Measurements from ENCODE around the gene HSPA2. TPM values are rescaled to one million over a fixed set of nuclear protein-coding genes. Genes with fewer than 3 reads are reported as not detected.
A peak's percentile ranks its signal among the peaks of the same experiment; 100 is the strongest.
"Not testable (repeated sequence)": the region's sequence is repeated elsewhere in the genome, so short reads cannot be mapped to it uniquely, and the experiment has no call there.

HSPA2 gene
- total RNA-seq, 1 donor from 2014 or later: 2.7 TPM

DNA sequence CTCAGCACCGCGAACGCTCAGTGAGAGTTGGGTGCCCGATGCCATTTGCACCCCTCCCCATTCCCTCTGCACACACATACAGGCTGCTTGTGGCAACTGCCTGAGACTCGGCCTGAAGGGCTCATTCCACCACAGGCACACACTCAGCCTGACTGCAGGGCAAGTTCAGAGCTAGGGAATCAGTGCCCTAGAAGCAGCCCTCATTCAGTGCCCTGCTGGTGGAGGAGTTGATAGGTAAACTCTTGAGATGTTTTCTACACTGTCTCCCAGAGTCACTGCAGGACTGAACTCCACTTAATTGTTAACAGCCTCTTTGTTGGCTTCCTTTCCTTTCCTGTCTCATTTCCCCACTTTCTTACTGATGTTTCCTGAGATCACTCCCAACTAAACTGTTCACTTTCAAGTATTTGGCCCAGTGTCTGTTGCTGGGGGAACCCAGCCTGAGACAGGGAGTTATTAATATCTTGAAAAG lies 26.1 kb downstream of the HSPA2 start:
- TF ChIP-seq CTCF (conservative IDR thresholded peaks at IDR 0.05): no peak
- DNase-seq (ENCODE audit: low read depth, low spot score): no peak
- Mint-ChIP-seq H3K27ac (ENCODE audit: unreplicated experiment) (peak overlapping the region; percentile 82), H3K9me3 (no peaks in the 10 kb centered on the region), H3K4me1 (peaks cover 25% of the 10 kb centered on the region), H3K4me3 (no peak overlapping the region), H3K36me3 (ENCODE audit: low read depth) (no peaks in the 10 kb centered on the region), H3K27me3 (ENCODE audit: low read depth) (no peaks in the 10 kb centered on the region)

DNA sequence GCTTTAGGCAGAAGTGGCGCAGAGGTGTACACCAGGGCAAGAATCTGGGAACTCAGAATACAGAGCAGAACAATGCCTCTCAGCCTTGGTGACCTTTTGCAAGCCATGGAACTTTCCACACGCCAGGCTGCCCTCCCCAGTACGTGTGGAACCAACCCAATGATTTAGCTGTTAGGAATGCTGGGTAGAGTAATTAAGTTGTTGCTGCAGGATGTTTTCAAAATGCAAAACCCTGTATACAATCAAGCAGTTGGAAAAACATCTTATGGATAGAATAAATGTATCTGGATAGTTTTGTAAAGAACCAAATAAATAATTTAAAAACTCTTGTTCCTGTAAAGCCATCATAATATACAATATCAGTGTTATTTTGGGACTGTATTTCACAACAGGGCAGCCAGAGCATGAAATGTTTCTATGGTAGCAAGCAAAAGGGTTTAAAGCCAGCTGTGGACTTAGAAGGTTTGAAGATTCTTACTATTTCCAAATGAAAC lies 28.6 kb downstream of the HSPA2 start:
- no peak for DNase-seq (ENCODE audit: low read depth, low spot score)
- H3K4me1 Mint-ChIP-seq: peaks cover 24% of the 10 kb centered on the region
- no peaks in the 10 kb centered on the region for H3K36me3 Mint-ChIP-seq (ENCODE audit: low read depth)
- no peaks in the 10 kb centered on the region for H3K27me3 Mint-ChIP-seq (ENCODE audit: low read depth)
- no peak for TF ChIP-seq CTCF (conservative IDR thresholded peaks at IDR 0.05)
- no peak overlapping the region for H3K4me3 Mint-ChIP-seq
- no peaks in the 10 kb centered on the region for H3K9me3 Mint-ChIP-seq
- H3K27ac Mint-ChIP-seq (ENCODE audit: unreplicated experiment): peak overlapping the region; percentile 75

DNA sequence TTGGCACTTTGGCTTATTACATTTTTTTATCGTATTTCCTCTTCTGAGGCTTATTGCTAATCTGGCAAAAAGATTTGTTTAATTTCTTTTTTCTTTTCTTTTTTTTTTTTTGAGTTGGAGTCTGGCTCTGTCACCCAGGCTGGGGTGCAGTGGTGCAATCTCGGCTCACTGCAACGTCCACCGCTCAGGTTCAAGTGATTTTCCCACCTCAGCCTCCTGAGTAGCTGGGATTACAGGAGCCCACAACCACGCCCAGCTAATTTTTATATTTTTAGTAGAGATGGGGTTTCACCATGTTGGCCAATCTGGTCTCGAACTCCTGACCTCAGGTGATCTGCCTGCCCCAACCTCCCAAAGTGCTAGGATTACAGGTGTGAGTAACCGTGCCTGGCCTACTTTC lies 29.1 kb downstream of the HSPA2 start:
- not testable (repeated sequence) for H3K36me3 Mint-ChIP-seq (ENCODE audit: low read depth); H3K4me3 Mint-ChIP-seq; DNase-seq (ENCODE audit: low read depth, low spot score); H3K9me3 Mint-ChIP-seq; H3K27me3 Mint-ChIP-seq (ENCODE audit: low read depth); H3K27ac Mint-ChIP-seq (ENCODE audit: unreplicated experiment)
- peaks cover 24% of the 10 kb centered on the region for H3K4me1 Mint-ChIP-seq

DNA sequence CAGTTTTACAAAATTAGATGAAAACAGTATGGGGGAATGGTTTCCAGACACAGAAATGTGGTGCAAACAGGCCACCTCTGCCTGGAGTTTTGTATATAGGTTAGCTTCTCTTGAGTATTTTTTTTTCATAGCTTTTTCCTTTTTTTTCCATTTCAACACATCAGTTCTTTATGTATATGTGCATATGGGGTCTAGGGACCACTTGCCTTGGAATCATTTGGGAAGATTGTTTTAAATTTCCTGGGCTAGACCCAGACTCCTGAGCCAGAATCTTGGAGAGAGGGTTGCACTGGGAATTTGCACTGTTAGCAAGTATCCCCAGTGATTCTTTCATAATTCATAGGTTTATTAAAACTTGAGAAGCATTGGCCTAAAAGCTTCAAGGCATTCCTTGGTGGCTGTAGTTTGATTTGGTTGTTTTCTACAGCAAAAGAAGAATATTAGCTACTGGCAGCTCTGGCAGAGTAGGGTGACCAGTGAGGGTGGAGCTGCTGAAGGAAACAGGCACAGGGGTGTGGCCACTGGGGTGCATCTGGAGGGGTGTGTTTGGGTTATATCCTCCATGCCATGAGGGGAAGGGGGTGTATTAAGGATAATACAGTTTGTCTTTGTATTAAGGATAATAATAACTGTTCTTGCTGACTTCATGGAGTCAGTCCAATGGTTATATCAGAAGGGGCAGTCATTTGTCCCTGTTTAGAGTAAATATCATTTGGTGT lies 32.0 kb downstream of the HSPA2 start:
- H3K4me3 Mint-ChIP-seq: no peak overlapping the region
- no peak for TF ChIP-seq CTCF (conservative IDR thresholded peaks at IDR 0.05)
- H3K27ac Mint-ChIP-seq (ENCODE audit: unreplicated experiment): peak overlapping the region; percentile 50
- no peak for DNase-seq (ENCODE audit: low read depth, low spot score)
- H3K27me3 Mint-ChIP-seq (ENCODE audit: low read depth): no peaks in the 10 kb centered on the region
- H3K4me1 Mint-ChIP-seq: peaks cover 16% of the 10 kb centered on the region
- H3K36me3 Mint-ChIP-seq (ENCODE audit: low read depth): no peaks in the 10 kb centered on the region
- H3K9me3 Mint-ChIP-seq: no peaks in the 10 kb centered on the region

DNA sequence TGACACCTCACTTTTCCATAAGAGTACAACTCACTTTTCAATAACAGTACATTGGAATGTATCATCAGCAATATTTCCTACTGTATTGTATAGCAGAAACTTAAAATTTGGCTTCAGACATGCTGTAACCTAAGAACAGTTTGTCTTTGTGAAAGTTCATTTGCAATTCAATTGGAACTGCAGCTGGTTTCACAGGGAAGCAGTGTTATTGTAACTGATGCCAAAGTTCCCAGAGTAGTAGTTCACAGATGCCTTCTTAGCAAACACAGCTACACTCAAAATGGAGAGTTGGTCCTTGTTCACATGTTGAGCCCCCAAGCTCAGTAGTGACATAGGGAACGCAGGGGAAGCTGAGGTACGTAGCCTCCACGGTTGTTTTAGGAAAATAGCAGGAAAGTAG lies 32.6 kb downstream of the HSPA2 start:
- TF ChIP-seq CTCF (conservative IDR thresholded peaks at IDR 0.05): no peak
- Mint-ChIP-seq H3K4me1 (peaks cover 16% of the 10 kb centered on the region), H3K27ac (ENCODE audit: unreplicated experiment) (no peak overlapping the region), H3K9me3 (no peaks in the 10 kb centered on the region), H3K36me3 (ENCODE audit: low read depth) (no peaks in the 10 kb centered on the region), H3K4me3 (no peak overlapping the region), H3K27me3 (ENCODE audit: low read depth) (no peaks in the 10 kb centered on the region)
- no peak for DNase-seq (ENCODE audit: low read depth, low spot score)

DNA sequence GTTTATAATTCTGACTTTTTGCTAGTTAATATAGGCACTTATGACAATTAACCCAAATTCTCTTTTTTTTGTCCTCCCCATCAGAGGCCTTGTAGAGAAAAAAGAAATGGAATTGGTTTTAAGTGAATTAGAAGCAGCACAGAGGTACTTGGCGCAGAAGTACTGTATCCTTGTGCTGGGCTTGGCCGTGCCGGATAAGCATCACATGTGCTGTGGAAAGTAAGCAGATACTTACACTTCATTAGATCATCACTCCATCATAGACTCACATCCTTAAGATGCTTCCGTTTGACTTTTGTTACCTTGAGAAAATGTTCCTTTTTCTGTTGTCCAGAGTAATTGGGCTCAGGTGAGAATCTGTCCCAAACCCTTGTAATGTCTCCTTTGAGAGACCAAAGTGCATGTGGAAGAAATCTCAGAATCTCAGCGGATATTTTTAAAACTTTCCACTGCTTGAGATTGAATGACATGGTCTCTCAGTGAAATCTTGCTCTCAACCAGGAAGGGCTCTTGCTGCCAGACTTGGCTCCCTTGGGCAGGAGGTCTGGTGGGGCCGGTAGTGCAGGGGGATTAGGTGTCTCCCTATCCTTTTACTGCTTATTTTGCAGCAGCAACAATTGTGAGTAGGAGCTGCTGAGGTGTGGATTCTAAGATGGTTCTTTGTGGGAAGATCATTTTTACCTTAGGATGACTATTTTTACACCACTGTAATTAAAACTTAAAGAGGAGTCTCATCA lies 34.0 kb downstream of the HSPA2 start:
- no peaks in the 10 kb centered on the region for H3K27me3 Mint-ChIP-seq (ENCODE audit: low read depth)
- no peaks in the 10 kb centered on the region for H3K36me3 Mint-ChIP-seq (ENCODE audit: low read depth)
- no peak overlapping the region for H3K27ac Mint-ChIP-seq (ENCODE audit: unreplicated experiment)
- DNase-seq (ENCODE audit: low read depth, low spot score): no peak
- H3K9me3 Mint-ChIP-seq: no peaks in the 10 kb centered on the region
- H3K4me1 Mint-ChIP-seq: peaks cover 11% of the 10 kb centered on the region
- no peak for TF ChIP-seq CTCF (conservative IDR thresholded peaks at IDR 0.05)
- no peak overlapping the region for H3K4me3 Mint-ChIP-seq

Data from neural crest cell (in vitro differentiated cells).